Nucleus accumbens (tissue), 56 donors: Measurements from ENCODE around the gene NPEPL1.

ENCODE experiments used
- DNase-seq, 56 donors: peaks; one replicate each; lab custom pipeline; 2025; lab: John Stamatoyannopoulos, UW

The NPEPL1 gene

GRCh38 chr20:58698741-58699622, 6.4 kb downstream of the NPEPL1 start:
- DNase-seq, result no peak

- DNase-seq, result no peak
Observed at GRCh38 chr20:58699623-58700107, 7.1 kb downstream of the NPEPL1 start.

- no peak for DNase-seq
Observed at GRCh38 chr20:58700121-58700821, 7.7 kb downstream of the NPEPL1 start.

GRCh38 chr20:58700823-58701222, 8.2 kb downstream of the NPEPL1 start:
- no peak for DNase-seq

GRCh38 chr20:58701431-58702160, 9.0 kb downstream of the NPEPL1 start:
- no peak for DNase-seq

- DNase-seq, result no peak
Observed at GRCh38 chr20:58702161-58702510, 9.5 kb downstream of the NPEPL1 start.

GRCh38 chr20:58702859-58703648, 10.5 kb downstream of the NPEPL1 start:
- DNase-seq, result no peak

GRCh38 chr20:58703765-58704371, 11.3 kb downstream of the NPEPL1 start:
- no peak for DNase-seq

- DNase-seq, result no peak
Observed at GRCh38 chr20:58705208-58705926, 12.8 kb downstream of the NPEPL1 start.

- DNase-seq, result no peak
Observed at GRCh38 chr20:58706150-58706892, 13.7 kb downstream of the NPEPL1 start.

- DNase-seq, result no peak
Observed at GRCh38 chr20:58706975-58707681, 14.5 kb downstream of the NPEPL1 start.

GRCh38 chr20:58707770-58708169, 15.2 kb downstream of the NPEPL1 start:
- no peak for DNase-seq

- DNase-seq, result no peak
Observed at GRCh38 chr20:58708246-58708931, 15.8 kb downstream of the NPEPL1 start.

- no peak for DNase-seq
Observed at GRCh38 chr20:58709013-58709702, 16.6 kb downstream of the NPEPL1 start.

GRCh38 chr20:58709703-58710039, 17.1 kb downstream of the NPEPL1 start:
- DNase-seq, result no peak

- DNase-seq, result no peak
Observed at GRCh38 chr20:58710481-58711265, 18.1 kb downstream of the NPEPL1 start.
